Measurements from ENCODE around the gene NXF1.

The NXF1 gene

GRCh38 chr11:62787005-62787759 lies 18.1 kb downstream of the NXF1 start, which contains the start of gene TMEM179B (continued):
- TF ChIP-seq HIC1 (tag by site-specific recombination; IDR thresholded peaks at IDR 0.05) (peak; percentile 53; the same call in 1 of the 2 replicates), ELK4 (IDR thresholded peaks at IDR 0.05; ENCODE audit: borderline replicate concordance, low read depth, low read length) (no peak), GLIS1 (tag by site-specific recombination; IDR thresholded peaks at IDR 0.05) (peak; percentile 59), ZSCAN18 (tag by site-specific recombination; IDR thresholded peaks at IDR 0.05) (no peak), ZNF354C (tag by site-specific recombination; IDR thresholded peaks at IDR 0.05; ENCODE audit: borderline replicate concordance, low read depth) (no peak), GLI4 (tag by site-specific recombination; IDR thresholded peaks at IDR 0.05) (no peak), TRIM28 (IDR thresholded peaks at IDR 0.05; ENCODE audit: borderline replicate concordance, low read length) (no peak), ZFP3 (tag by site-specific recombination; IDR thresholded peaks at IDR 0.05; ENCODE audit: low read depth) (no peak), ZNF202 (tag by site-specific recombination; IDR thresholded peaks at IDR 0.05; ENCODE audit: borderline replicate concordance) (no peak), ZNF248 (tag by site-specific recombination; IDR thresholded peaks at IDR 0.05) (no peak), OVOL3 (tag by site-specific recombination; IDR thresholded peaks at IDR 0.05) (no peak), ZNF792 (tag by site-specific recombination; IDR thresholded peaks at IDR 0.05) (0 out of 2 replicates have a peak, but pooled peaks have one; percentile 31), ZNF121 (tag by site-specific recombination; IDR thresholded peaks at IDR 0.05) (0 out of 2 replicates have a peak, but pooled peaks have one; percentile 20), ZNF132 (tag by site-specific recombination; IDR thresholded peaks at IDR 0.05; ENCODE audit: borderline replicate concordance) (no peak), ZNF175 (tag by site-specific recombination; IDR thresholded peaks at IDR 0.05) (no peak), ZNF16 (tag by site-specific recombination; IDR thresholded peaks at IDR 0.05; ENCODE audit: low read depth) (no peak), ZNF221 (tag by site-specific recombination; IDR thresholded peaks at IDR 0.05; ENCODE audit: borderline replicate concordance) (no peak), OSR2 (tag by site-specific recombination; IDR thresholded peaks at IDR 0.05) (no peak), ZNF366 (tag by site-specific recombination; conservative IDR thresholded peaks at IDR 0.05) (no peak), ZNF530 (tag by site-specific recombination; IDR thresholded peaks at IDR 0.05; ENCODE audit: low read depth) (no peak), ZNF140 (tag by site-specific recombination; IDR thresholded peaks at IDR 0.05) (no peak), ZNF701 (tag by site-specific recombination; IDR thresholded peaks at IDR 0.05) (no peak), PRDM2 (tag by site-specific recombination; IDR thresholded peaks at IDR 0.05; ENCODE audit: borderline replicate concordance) (no peak), IKZF3 (tag by site-specific recombination; IDR thresholded peaks at IDR 0.05) (no peak), ZBTB49 (tag by site-specific recombination; IDR thresholded peaks at IDR 0.05; ENCODE audit: low read depth) (no peak), ZNF239 (tag by site-specific recombination; IDR thresholded peaks at IDR 0.05) (no peak), KLF10 (tag by site-specific recombination; IDR thresholded peaks at IDR 0.05) (peak; percentile 50; the same call in 1 of the 2 replicates), SP3 (tag by site-specific recombination; IDR thresholded peaks at IDR 0.05) (peak; percentile 89)

Data from HEK293 (cell line).